Measurements from ENCODE around the gene FBXO2.

Gene FBXO2

DNA sequence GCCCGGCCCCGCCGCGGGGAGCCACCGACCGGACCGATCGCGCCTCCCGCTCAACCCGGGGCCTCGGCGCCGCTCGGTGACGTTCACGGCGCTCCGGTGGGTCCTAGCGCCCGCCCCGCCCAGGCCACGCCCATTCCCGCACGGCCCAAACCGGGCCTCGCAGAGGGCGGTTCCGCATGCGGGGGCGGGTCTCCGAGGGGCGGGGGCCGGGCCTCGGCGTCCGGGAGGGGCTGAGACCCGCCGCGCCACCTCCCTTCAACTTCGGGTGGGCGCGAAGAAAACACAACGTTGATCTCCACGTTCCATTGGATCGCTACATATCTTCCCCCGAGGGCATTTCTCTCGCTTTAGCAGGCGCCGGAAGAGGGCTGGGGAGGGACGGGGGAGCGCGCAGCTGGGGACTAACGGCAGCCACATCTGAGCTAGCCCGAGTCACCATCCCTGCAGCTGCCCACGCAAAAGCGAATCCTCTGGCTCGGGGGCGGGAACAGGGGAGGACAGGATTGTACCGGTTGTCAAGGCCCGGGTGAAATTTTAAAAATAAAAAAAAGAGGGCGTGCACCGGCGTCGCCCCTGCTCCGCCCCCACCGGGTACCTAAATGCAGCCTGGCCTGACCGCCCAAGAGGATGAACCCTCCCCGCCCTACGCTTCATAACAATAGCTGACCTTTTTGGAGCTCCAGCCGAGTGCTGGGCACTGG, 27.0 kb upstream of the FBXO2 start, which contains the start of gene MAD2L2:
Gene MAD2L2, minus strand, starts transcription at position 78 of the 701 bp plus-strand sequence. CDS start 547 bp downstream, outside the sequence.
- ATAC-seq (ENCODE audit: insufficient read depth, low read depth), result peak; percentile 92
- H3K9me3 ChIP-seq (ENCODE audit: insufficient read depth, low read length, severe bottlenecking), result no peaks in the 10 kb centered on the region
- TF ChIP-seq, protein P1, sequence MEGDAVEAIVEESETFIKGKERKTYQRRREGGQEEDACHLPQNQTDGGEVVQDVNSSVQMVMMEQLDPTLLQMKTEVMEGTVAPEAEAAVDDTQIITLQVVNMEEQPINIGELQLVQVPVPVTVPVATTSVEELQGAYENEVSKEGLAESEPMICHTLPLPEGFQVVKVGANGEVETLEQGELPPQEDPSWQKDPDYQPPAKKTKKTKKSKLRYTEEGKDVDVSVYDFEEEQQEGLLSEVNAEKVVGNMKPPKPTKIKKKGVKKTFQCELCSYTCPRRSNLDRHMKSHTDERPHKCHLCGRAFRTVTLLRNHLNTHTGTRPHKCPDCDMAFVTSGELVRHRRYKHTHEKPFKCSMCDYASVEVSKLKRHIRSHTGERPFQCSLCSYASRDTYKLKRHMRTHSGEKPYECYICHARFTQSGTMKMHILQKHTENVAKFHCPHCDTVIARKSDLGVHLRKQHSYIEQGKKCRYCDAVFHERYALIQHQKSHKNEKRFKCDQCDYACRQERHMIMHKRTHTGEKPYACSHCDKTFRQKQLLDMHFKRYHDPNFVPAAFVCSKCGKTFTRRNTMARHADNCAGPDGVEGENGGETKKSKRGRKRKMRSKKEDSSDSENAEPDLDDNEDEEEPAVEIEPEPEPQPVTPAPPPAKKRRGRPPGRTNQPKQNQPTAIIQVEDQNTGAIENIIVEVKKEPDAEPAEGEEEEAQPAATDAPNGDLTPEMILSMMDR (IDR thresholded peaks at IDR 0.05; ENCODE audit: borderline replicate concordance, extremely low read depth, low read length, poor library complexity, severe bottlenecking), result no peak
- TF ChIP-seq EZH2 (IDR thresholded peaks at IDR 0.05; ENCODE audit: borderline replicate concordance, low read depth, low read length, severe bottlenecking), result no peak
- peak; percentile 96 for DNase-seq
- peak within 1 kb of the TSS; percentile 88 for H2AFZ ChIP-seq (ENCODE audit: low read depth, low read length)
- H3K4me3 ChIP-seq (ENCODE audit: low read depth in 1 of 2, low read length in 2 of 2), result peak within 1 kb of the TSS; percentile 77 to 96
- H3K4me1 ChIP-seq (ENCODE audit: insufficient read depth, low read length), result peaks cover 40% of the 10 kb centered on the region
- peaks cover 33% of the 10 kb centered on the region for H3K36me3 ChIP-seq (ENCODE audit: insufficient read depth, low read length)
- H3K79me2 ChIP-seq (ENCODE audit: insufficient read depth, low read length), result peaks cover 31% of the 10 kb centered on the region
- H3K27me3 ChIP-seq (ENCODE audit: insufficient read depth, low read length, poor library complexity), result no peaks in the 10 kb centered on the region
- peaks cover 19% of the 10 kb centered on the region for H4K20me1 ChIP-seq (ENCODE audit: insufficient read depth, low read length)
- H3K4me2 ChIP-seq (ENCODE audit: insufficient read depth, low read length), result peak within 1 kb of the TSS; percentile 87
- H3K27ac ChIP-seq (ENCODE audit: low read length), result peak within 1 kb of the TSS; percentile 93
- peak within 1 kb of the TSS; percentile 99 for H3K9ac ChIP-seq (ENCODE audit: low read depth, low read length)

DNA sequence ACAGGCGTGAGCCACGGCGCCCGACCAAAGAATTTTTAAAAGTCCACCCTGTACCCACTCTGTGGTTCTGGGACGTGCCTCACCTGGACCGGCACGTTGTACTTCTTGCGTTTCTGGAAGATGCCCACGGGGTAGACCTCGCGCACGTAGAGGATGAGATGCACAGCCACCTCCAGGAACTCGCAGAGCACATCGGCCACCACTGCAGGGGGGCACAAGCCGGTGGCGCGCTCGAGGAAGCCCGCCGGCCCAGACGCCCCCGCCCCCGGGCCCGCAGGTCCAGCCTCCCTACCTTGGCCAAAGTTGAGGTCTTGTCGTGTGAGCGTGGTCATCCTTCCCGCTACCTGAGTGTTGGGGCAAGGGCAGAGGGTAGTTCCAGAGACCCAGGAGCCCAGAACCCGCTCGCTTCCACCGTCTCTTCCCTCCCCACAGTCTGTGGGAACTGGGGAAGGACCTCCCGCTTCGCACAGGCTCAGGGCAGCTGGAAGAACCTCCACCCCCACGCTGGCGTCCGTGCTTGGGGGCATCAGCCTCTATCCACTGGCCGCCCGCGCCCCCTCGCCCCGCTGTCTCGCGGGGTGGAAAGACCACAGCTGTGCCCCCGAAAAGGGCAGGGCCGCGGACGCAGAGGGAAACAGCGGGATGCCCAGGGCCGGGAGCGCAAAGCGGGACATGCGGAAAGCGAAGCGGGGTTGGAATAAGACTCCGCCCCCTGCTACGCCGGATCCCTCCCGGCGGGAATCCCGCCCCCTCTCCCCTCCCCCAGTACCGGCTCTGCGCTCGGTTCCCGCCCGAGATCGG, 26.2 kb upstream of the FBXO2 start:
- ATAC-seq (ENCODE audit: insufficient read depth, low read depth), result peak; percentile 20
- Histone ChIP-seq H3K4me1 (ENCODE audit: insufficient read depth, low read length) (peaks cover 40% of the 10 kb centered on the region), H3K9me3 (ENCODE audit: insufficient read depth, low read length, severe bottlenecking) (no peaks in the 10 kb centered on the region), H3K79me2 (ENCODE audit: insufficient read depth, low read length) (peaks cover 31% of the 10 kb centered on the region), H3K4me3 (ENCODE audit: low read depth in 1 of 2, low read length in 2 of 2) (peak overlapping the region; percentile 77 to 96), H3K27me3 (ENCODE audit: insufficient read depth, low read length, poor library complexity) (no peaks in the 10 kb centered on the region), H2AFZ (ENCODE audit: low read depth, low read length) (peak overlapping the region; percentile 88), H3K36me3 (ENCODE audit: insufficient read depth, low read length) (peaks cover 41% of the 10 kb centered on the region), H3K4me2 (ENCODE audit: insufficient read depth, low read length) (peak overlapping the region; percentile 87), H3K9ac (ENCODE audit: low read depth, low read length) (peak overlapping the region; percentile 99), H3K27ac (ENCODE audit: low read length) (peak overlapping the region; percentile 93), H4K20me1 (ENCODE audit: insufficient read depth, low read length) (peaks cover 26% of the 10 kb centered on the region)
- no peak for TF ChIP-seq EZH2 (IDR thresholded peaks at IDR 0.05; ENCODE audit: borderline replicate concordance, low read depth, low read length, severe bottlenecking)
- TF ChIP-seq, protein P1 (IDR thresholded peaks at IDR 0.05; ENCODE audit: borderline replicate concordance, extremely low read depth, low read length, poor library complexity, severe bottlenecking), result no peak
- DNase-seq, result peak; percentile 33

DNA sequence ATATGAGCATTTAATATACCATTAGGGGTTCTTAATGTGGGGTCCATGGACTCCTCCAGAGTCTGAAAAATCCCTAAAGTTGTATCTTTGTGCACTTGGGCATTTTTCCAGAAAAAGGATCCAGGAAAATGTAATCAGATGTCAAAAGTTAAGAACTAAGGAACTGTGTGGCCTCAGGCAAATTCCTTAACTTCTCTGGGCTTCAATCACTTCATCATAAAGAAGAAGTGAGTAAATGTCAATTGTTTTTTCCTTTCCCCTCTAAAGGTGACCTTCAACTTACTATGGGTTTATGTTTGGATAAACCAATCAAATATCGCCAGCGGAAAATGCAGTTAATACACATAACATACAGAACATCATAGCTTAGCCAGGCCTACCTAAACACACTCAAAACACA, 24.2 kb upstream of the FBXO2 start:
- DNase-seq, result no peak
- H4K20me1 ChIP-seq (ENCODE audit: insufficient read depth, low read length), result peaks cover 33% of the 10 kb centered on the region
- H3K4me2 ChIP-seq (ENCODE audit: insufficient read depth, low read length), result peak overlapping the region; percentile 31; the same call in 1 of the 2 replicates
- no peak overlapping the region for H3K27ac ChIP-seq (ENCODE audit: low read length)
- peaks cover 27% of the 10 kb centered on the region for H3K79me2 ChIP-seq (ENCODE audit: insufficient read depth, low read length)
- ATAC-seq (ENCODE audit: insufficient read depth, low read depth), result no peak
- H3K9ac ChIP-seq (ENCODE audit: low read depth, low read length), result no peak overlapping the region
- H3K36me3 ChIP-seq (ENCODE audit: insufficient read depth, low read length), result peaks cover 58% of the 10 kb centered on the region
- no peak overlapping the region; a peak in 1 of 4 replicates for H3K4me3 ChIP-seq (ENCODE audit: low read depth in 1 of 2, low read length in 2 of 2)
- peaks cover 40% of the 10 kb centered on the region for H3K4me1 ChIP-seq (ENCODE audit: insufficient read depth, low read length)
- H3K9me3 ChIP-seq (ENCODE audit: insufficient read depth, low read length, severe bottlenecking), result no peaks in the 10 kb centered on the region
- H3K27me3 ChIP-seq (ENCODE audit: insufficient read depth, low read length, poor library complexity), result no peaks in the 10 kb centered on the region
- TF ChIP-seq, protein P1 (IDR thresholded peaks at IDR 0.05; ENCODE audit: borderline replicate concordance, extremely low read depth, low read length, poor library complexity, severe bottlenecking), result no peak
- no peak for TF ChIP-seq EZH2 (IDR thresholded peaks at IDR 0.05; ENCODE audit: borderline replicate concordance, low read depth, low read length, severe bottlenecking)
- no peak overlapping the region for H2AFZ ChIP-seq (ENCODE audit: low read depth, low read length)
